HEK293 (cell line): ENCODE data around the gene TCF3.

Experiments
- BCL11A ChIP-seq: fragments of 450-650 bp; formaldehyde crosslinking; IDR thresholded peaks from 2 replicates; pipeline ENCODE4 v1.5.1; 2016; ENCODE audit warnings: low read depth, missing biosample characterization, missing genetic modification characterization
- BCL6B ChIP-seq: fragments of 450-650 bp; formaldehyde crosslinking; IDR thresholded peaks from 2 replicates; pipeline ENCODE4 v1.5.1; 2017; ENCODE audit warnings: missing biosample characterization, missing genetic modification characterization
- KLF16 ChIP-seq: fragments of 450-650 bp; formaldehyde crosslinking; IDR thresholded peaks from 2 replicates; pipeline ENCODE4 v1.5.1; 2017; ENCODE audit warnings: missing biosample characterization, missing genetic modification characterization
- PBX3 ChIP-seq: sonication (generic); formaldehyde crosslinking; IDR thresholded peaks from 2 replicates; pipeline ENCODE4 v1.8.1; 2022; ENCODE audit warnings: mild to moderate bottlenecking, moderate library complexity, missing genetic modification reagents
- REST ChIP-seq: fragments of 450-650 bp; formaldehyde crosslinking; IDR thresholded peaks from 2 replicates; pipeline ENCODE4 v1.5.1; 2016; ENCODE audit warnings: missing biosample characterization, missing genetic modification characterization
- TRIM28 ChIP-seq: IDR thresholded peaks from 2 replicates; pipeline ENCODE4 v1.6.1; 2011; ENCODE audit warnings: low read length, control low read depth, borderline replicate concordance
- YY1 ChIP-seq: fragments of 450-650 bp; formaldehyde crosslinking; IDR thresholded peaks from 2 replicates; pipeline ENCODE4 v1.5.1; 2018; ENCODE audit warnings: missing biosample characterization, missing genetic modification characterization
- ZNF114 ChIP-seq: fragments of 450-650 bp; formaldehyde crosslinking; IDR thresholded peaks from 2 replicates; pipeline ENCODE4 v1.5.0; 2017; ENCODE audit warnings: missing biosample characterization, missing genetic modification characterization
- ZNF280C ChIP-seq: fragments of 450-650 bp; formaldehyde crosslinking; IDR thresholded peaks from 2 replicates; pipeline ENCODE4 v1.5.1; 2016; ENCODE audit warnings: missing biosample characterization, missing genetic modification characterization
- ZNF302 ChIP-seq: fragments of 450-650 bp; formaldehyde crosslinking; IDR thresholded peaks from 2 replicates; pipeline ENCODE4 v1.5.1; 2016; ENCODE audit warnings: missing biosample characterization, missing genetic modification characterization, low read depth
- ZNF555 ChIP-seq: fragments of 450-650 bp; formaldehyde crosslinking; conservative IDR thresholded peaks from 2 replicates; pipeline ENCODE4 v1.5.1; 2017; ENCODE audit warnings: missing biosample characterization, mild to moderate bottlenecking, missing genetic modification characterization, inconsistent platforms
- ZNF658 ChIP-seq: fragments of 450-650 bp; formaldehyde crosslinking; IDR thresholded peaks from 2 replicates; pipeline ENCODE4; 2016; ENCODE audit warnings: missing biosample characterization, missing genetic modification characterization
- ZSCAN23 ChIP-seq: fragments of 450-650 bp; formaldehyde crosslinking; IDR thresholded peaks from 2 replicates; pipeline ENCODE4 v1.5.1; 2016; ENCODE audit warnings: missing biosample characterization, missing genetic modification characterization
- TF ChIP-seq, protein P1 (sequence below): fragments of 450-650 bp; formaldehyde crosslinking; IDR thresholded peaks from 2 replicates; pipeline ENCODE4 v1.5.1; 2016; ENCODE audit warnings: missing biosample characterization, missing genetic modification characterization

GRCh38 chr19:1560286-1560882 lies 92.0 kb downstream of the TCF3 start:
- no peak for TF ChIP-seq ZNF302 (tag by site-specific recombination)
- TF ChIP-seq, protein P1, sequence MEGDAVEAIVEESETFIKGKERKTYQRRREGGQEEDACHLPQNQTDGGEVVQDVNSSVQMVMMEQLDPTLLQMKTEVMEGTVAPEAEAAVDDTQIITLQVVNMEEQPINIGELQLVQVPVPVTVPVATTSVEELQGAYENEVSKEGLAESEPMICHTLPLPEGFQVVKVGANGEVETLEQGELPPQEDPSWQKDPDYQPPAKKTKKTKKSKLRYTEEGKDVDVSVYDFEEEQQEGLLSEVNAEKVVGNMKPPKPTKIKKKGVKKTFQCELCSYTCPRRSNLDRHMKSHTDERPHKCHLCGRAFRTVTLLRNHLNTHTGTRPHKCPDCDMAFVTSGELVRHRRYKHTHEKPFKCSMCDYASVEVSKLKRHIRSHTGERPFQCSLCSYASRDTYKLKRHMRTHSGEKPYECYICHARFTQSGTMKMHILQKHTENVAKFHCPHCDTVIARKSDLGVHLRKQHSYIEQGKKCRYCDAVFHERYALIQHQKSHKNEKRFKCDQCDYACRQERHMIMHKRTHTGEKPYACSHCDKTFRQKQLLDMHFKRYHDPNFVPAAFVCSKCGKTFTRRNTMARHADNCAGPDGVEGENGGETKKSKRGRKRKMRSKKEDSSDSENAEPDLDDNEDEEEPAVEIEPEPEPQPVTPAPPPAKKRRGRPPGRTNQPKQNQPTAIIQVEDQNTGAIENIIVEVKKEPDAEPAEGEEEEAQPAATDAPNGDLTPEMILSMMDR (tag by site-specific recombination) = no peak
- no peak for TF ChIP-seq ZNF658 (tag by site-specific recombination)
- no peak for TF ChIP-seq ZNF114 (tag by site-specific recombination)
- TF ChIP-seq TRIM28 = no peak
- no peak for TF ChIP-seq ZNF280C
- TF ChIP-seq REST (tag by site-specific recombination) = no peak
- TF ChIP-seq ZSCAN23 (tag by site-specific recombination) = no peak
- no peak for TF ChIP-seq PBX3 (CRISPR knock-in tag)
- TF ChIP-seq ZNF555 = no peak
- TF ChIP-seq YY1 (tag by site-specific recombination) = no peak
- TF ChIP-seq BCL6B (tag by site-specific recombination) = no peak
- no peak for TF ChIP-seq BCL11A (tag by site-specific recombination)
- no peak for TF ChIP-seq KLF16 (tag by site-specific recombination)
